ENCODE data around the gene PLXNC1.

DNA sequence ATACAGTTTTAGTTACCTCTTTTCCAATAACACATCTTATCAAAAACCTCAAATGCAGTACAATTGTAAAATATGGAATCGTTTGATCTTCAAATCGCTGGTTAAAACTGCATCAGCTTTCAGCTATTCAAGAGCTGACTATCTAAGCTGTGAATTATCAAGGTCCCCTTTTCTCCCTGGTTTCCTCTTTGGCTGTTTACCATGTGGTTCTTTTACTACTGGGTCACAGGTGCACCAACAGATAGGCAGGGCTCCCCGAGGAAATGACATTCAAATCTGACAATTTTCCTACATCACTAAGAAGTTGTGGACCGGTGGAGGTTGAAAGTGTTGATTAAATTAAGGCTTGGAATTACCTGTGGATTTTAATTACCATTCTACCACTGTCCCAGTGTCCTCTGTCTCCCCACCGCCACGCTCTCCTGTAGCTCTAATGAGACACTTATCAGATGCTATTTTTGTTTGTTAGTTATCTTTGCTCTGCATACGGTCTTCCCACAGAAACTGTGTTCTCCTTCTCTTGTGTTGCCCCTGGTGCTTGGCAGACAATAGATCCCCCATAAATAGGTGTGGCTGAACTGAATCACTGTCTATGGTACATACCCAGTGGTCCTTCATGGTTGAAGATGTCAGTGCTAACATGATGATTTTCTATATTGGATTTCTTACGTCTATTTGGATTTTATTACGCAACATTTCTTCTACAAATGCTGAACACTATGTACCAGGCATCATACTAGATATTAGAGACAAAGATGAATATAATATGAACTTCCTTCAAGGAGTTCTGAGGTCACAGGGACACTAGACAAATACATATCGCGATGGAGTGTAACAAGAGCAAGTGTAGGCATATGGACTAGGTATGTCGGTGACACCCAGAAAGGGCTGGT is 20.9 kb upstream of the PLXNC1 start:
- TF ChIP-seq, protein P1, sequence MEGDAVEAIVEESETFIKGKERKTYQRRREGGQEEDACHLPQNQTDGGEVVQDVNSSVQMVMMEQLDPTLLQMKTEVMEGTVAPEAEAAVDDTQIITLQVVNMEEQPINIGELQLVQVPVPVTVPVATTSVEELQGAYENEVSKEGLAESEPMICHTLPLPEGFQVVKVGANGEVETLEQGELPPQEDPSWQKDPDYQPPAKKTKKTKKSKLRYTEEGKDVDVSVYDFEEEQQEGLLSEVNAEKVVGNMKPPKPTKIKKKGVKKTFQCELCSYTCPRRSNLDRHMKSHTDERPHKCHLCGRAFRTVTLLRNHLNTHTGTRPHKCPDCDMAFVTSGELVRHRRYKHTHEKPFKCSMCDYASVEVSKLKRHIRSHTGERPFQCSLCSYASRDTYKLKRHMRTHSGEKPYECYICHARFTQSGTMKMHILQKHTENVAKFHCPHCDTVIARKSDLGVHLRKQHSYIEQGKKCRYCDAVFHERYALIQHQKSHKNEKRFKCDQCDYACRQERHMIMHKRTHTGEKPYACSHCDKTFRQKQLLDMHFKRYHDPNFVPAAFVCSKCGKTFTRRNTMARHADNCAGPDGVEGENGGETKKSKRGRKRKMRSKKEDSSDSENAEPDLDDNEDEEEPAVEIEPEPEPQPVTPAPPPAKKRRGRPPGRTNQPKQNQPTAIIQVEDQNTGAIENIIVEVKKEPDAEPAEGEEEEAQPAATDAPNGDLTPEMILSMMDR (IDR thresholded peaks at IDR 0.05; ENCODE audit: low read length) = no peak
- TF ChIP-seq EZH2 (IDR thresholded peaks at IDR 0.05; ENCODE audit: borderline replicate concordance, low read length) = no peak

All from OCI-LY1 (cell line).